Central memory CD4-positive, alpha-beta T cell (primary cell): Measurements from ENCODE around the gene FBXL5.

Source experiments
- DNase-seq: peaks from one replicate; pipeline ENCODE4 v3.0.0; 2022

The FBXL5 gene

GRCh38 chr4:15556511-15557092, 98.6 kb downstream of the FBXL5 start:
- no peak for DNase-seq
